ENCODE measurements around the gene NAA10. TPM values are rescaled to one million over a fixed set of nuclear protein-coding genes. Genes with fewer than 3 reads are reported as not detected.
A peak's percentile ranks its signal among the peaks of the same experiment; 100 is the strongest.

The NAA10 gene
- total RNA-seq, 1 experiment from 2014 or later: 124 TPM

GRCh38 chrX:153926552-153926857 is 8.3 kb downstream of the NAA10 start:
- no peaks in the 10 kb centered on the region for H3K9me2 ChIP-seq (ENCODE audit: insufficient read depth)
- peak overlapping the region; percentile 69 to 71 for H3K4me3 ChIP-seq (replicated peaks in 1 of 2; ENCODE audit: low read depth in 1 of 2, low read length in 2 of 2)
- H3K27me3 ChIP-seq (ENCODE audit: insufficient read depth, low read length): no peaks in the 10 kb centered on the region
- H3K36me3 ChIP-seq (ENCODE audit: control insufficient read depth in 1 of 2, insufficient read depth in 2 of 2, low read length in 2 of 2): peaks cover 0 to 5% of the 10 kb centered on the region in 2 experiments; a peak in 2 of 4 replicates
- peaks cover 28% of the 10 kb centered on the region; the same call in 1 of the 2 replicates for H3K79me2 ChIP-seq (ENCODE audit: insufficient read depth, low read length)
- no peaks in the 10 kb centered on the region for H3K9me3 ChIP-seq (ENCODE audit: control insufficient read depth in 1 of 2, insufficient read depth in 1 of 2, low read depth in 1 of 2, low read length in 2 of 2)
- ChIA-PET POLR2A (interaction anchor here (1.0 kb wide), 2 partner anchors 45 to 63 kb away, joined by 3 to 5 read pairs; partner anchors contain the start of genes HCFC1 and TMEM187), CTCF (interaction anchor here (0.8 to 2.5 kb wide), 2 partner anchors 15 to 21 kb away, joined by 3 to 14 read pairs; no protein-coding TSS in a partner anchor), RAD21 (ENCODE audit: low non-redundant PET in 1 of 2, low total read pairs in 2 of 2, uncharacterized antibody in 2 of 2, unreplicated experiment in 2 of 2) (no interaction called here)
- H2AFZ ChIP-seq (ENCODE audit: low read depth, low read length, poor library complexity, severe bottlenecking): no peak overlapping the region
- peak overlapping the region; percentile 87 for H3K4me2 ChIP-seq (ENCODE audit: low read length)
- peaks cover 22 to 43% of the 10 kb centered on the region in 2 experiments for H3K4me1 ChIP-seq (ENCODE audit: control insufficient read depth in 1 of 2, insufficient read depth in 2 of 2, low read length in 2 of 2)
- TF ChIP-seq ELF1 (IDR thresholded peaks at IDR 0.05; ENCODE audit: borderline replicate concordance, low read depth) (no peak), ZFX (IDR thresholded peaks at IDR 0.05) (no peak), POLR2A (IDR thresholded peaks at IDR 0.05; ENCODE audit: borderline replicate concordance, extremely low read depth, insufficient read depth, insufficient read length) (no peak), CBX3 (IDR thresholded peaks at IDR 0.05; ENCODE audit: low read depth) (no peak)
- H3K27ac ChIP-seq (ENCODE audit: low read depth, low read length): peak overlapping the region; percentile 99
- H3K9ac ChIP-seq (ENCODE audit: low read length): peak overlapping the region; percentile 80
- intact Hi-C loops (cut with micrococcal nuclease): no loop called here
- BruUV-seq (replicated peaks): no TSS peak
- H4K20me1 ChIP-seq (ENCODE audit: insufficient read depth): no peaks in the 10 kb centered on the region
- DNase-seq (ENCODE audit: low read depth, low spot score) (no peak), ATAC-seq (peak; percentile 6)

- ChIA-PET CTCF (interaction anchor here (2.5 kb wide), 2 partner anchors 21 kb away, joined by 12 to 14 read pairs; no protein-coding TSS in a partner anchor), POLR2A (interaction anchor here (1.0 to 1.7 kb wide), 4 partner anchors 9 to 131 kb away, joined by 3 to 7 read pairs (median 4); partner anchors contain the start of genes HCFC1, IDH3G, NAA10 and SSR4), RAD21 (ENCODE audit: low non-redundant PET in 1 of 2, low total read pairs in 2 of 2, uncharacterized antibody in 2 of 2, unreplicated experiment in 2 of 2) (no interaction called here)
- peaks cover 0 to 3% of the 10 kb centered on the region in 2 experiments; a peak in 1 of 4 replicates for H3K36me3 ChIP-seq (ENCODE audit: control insufficient read depth in 1 of 2, insufficient read depth in 2 of 2, low read length in 2 of 2)
- ATAC-seq (peak; percentile 31), DNase-seq (ENCODE audit: low read depth, low spot score) (peak; percentile 37)
- peak within 1 kb of the TSS; percentile 80 for H3K9ac ChIP-seq (ENCODE audit: low read length)
- no peaks in the 10 kb centered on the region for H3K9me2 ChIP-seq (ENCODE audit: insufficient read depth)
- no peaks in the 10 kb centered on the region for H4K20me1 ChIP-seq (ENCODE audit: insufficient read depth)
- H3K9me3 ChIP-seq (ENCODE audit: control insufficient read depth in 1 of 2, insufficient read depth in 1 of 2, low read depth in 1 of 2, low read length in 2 of 2): no peaks in the 10 kb centered on the region
- intact Hi-C loops (cut with micrococcal nuclease): no loop called here
- peak within 1 kb of the TSS; percentile 69 to 71 for H3K4me3 ChIP-seq (replicated peaks in 1 of 2; ENCODE audit: low read depth in 1 of 2, low read length in 2 of 2)
- peak within 1 kb of the TSS; percentile 87 for H3K4me2 ChIP-seq (ENCODE audit: low read length)
- H3K79me2 ChIP-seq (ENCODE audit: insufficient read depth, low read length): peaks cover 27% of the 10 kb centered on the region; the same call in 1 of the 2 replicates
- H3K27me3 ChIP-seq (ENCODE audit: insufficient read depth, low read length): no peaks in the 10 kb centered on the region
- H2AFZ ChIP-seq (ENCODE audit: low read depth, low read length, poor library complexity, severe bottlenecking): no peak within 1 kb of the TSS
- peaks cover 22 to 43% of the 10 kb centered on the region in 2 experiments for H3K4me1 ChIP-seq (ENCODE audit: control insufficient read depth in 1 of 2, insufficient read depth in 2 of 2, low read length in 2 of 2)
- TF ChIP-seq ZBTB33 (IDR thresholded peaks at IDR 0.05; ENCODE audit: extremely low read depth, insufficient replicate concordance, low read length): peak; percentile 38
- peak; percentile 98 for TF ChIP-seq POLR2A (IDR thresholded peaks at IDR 0.05; ENCODE audit: borderline replicate concordance, extremely low read depth, insufficient read depth, insufficient read length)
- peak; percentile 37; the same call in 1 of the 2 replicates for TF ChIP-seq ZFX (IDR thresholded peaks at IDR 0.05)
- TF ChIP-seq YY1 (IDR thresholded peaks at IDR 0.05; ENCODE audit: extremely low read depth, insufficient replicate concordance, low read depth, low read length): no peak
- peak; percentile 79 for TF ChIP-seq POLR2AphosphoS5 (IDR thresholded peaks at IDR 0.05; ENCODE audit: low read depth, low read length)
- peak within 1 kb of the TSS; percentile 99 for H3K27ac ChIP-seq (ENCODE audit: low read depth, low read length)
- BruUV-seq (replicated peaks): TSS peak; percentile 96
Measured at GRCh38 chrX:153925739-153926551, 8.9 kb downstream of the NAA10 start, which contains the start of gene ARHGAP4. Gene ARHGAP4 (minus strand): TSS chrX:153926264. CDS start chrX:153926202, 62 bp downstream.
